Dermis microvascular lymphatic vessel endothelial cell (primary cell): ENCODE measurements around the gene QDPR. TPM values are rescaled to one million over a fixed set of nuclear protein-coding genes. Genes with fewer than 3 reads are reported as not detected.

Experiments used
- DNase-seq, 2 donors: peaks; one replicate each; pipeline versions ENCODE4 v3.0.0 to v3.0.0-alpha.2; 2010; ENCODE audit warnings: low read depth in 2 of 2
- total RNA-seq: library from RNA; depleted of rRNA; stranded (reverse); fragments of >200 nt; gene quantifications from 2 replicates; pipeline ENCODE4 v1.2.1, GENCODE V29; 2014

Gene QDPR
- total RNA-seq, 1 donor from 2014 or later, result 11.0 TPM

DNA sequence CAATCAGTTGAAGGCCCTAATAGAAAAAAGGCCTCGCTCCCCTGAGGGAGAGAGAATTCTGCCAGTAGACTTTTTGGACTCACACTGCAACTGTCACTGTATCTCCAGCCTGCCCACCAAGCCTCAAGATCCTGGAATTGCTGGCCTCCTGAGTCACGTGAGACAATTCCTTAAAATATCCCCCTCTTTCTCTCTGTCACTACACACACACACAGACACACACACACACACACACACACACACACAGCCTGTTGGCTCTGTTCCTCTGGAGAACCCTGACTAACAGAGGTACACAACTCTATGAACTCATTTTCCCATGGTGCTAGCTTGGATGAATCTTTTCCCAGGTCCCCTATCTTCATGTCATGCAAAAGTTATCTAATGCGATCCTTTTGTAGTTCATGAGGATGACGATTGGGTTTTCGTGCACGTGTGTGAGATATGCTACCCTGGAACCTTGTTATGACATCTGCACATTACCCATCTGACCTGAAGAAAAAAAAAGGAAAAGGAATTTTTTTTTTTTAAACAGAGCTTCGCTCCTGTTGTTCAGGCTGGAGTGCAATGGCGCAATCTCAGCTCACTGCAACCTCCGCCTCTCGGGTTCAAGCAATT lies 16.8 kb upstream of the QDPR start:
- no peak for DNase-seq

DNA sequence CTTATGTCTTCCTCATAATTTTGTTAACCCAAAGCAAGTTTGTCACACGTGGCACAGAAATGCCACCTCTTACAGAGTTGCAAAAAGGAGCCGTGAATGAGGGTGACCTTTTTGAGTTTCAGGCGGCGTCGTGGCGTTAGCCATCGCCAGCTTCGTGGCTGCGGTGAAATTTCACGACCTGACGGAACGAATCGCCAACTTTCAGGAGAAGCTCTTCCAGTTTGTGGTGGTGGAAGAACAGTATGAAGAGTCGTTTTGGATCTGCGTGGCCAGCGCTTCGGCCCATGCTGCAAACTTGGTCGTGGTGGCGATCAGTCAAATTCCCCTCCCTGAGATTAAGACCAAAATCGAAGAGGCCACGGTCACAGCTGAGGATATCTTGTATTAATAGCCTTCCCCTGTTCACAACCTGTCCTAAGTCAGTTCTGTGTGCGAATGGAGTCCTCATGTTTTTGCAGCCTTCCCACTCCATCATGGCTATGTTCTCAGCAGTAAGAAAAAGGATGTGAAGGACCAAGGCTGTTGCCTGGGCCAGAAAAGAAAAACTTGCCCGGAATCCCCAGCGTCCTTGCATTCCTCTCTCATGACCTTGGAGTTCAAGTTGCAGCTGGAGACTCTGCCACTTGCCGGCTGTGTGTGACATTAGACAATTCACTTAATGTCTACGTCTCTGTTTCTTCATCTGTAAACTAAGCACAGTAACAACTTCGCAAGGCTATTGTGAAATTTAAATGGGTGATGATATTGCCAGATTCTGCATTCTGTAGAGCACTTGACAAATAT lies 15.0 kb upstream of the QDPR start:
- no peak for DNase-seq

DNA sequence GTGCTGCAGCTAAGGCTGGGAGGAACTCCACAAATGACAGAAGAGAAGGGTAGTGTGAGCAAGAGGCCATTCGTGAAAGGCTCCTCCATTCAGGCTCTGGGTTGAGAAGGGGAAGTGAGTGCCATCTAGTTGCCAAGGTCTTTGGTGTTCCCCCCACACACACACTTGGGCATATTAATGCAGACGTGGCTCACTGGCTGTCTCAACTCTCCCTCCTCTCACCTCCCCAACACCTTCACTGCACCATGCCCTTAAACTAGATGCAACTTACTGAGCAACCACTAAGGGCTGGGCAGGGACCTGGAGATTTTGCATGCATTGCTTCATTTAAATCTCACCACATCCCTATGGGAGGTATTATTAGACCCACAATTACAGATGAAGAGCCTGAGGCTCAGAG lies 11.8 kb upstream of the QDPR start:
- DNase-seq, result no peak

DNA sequence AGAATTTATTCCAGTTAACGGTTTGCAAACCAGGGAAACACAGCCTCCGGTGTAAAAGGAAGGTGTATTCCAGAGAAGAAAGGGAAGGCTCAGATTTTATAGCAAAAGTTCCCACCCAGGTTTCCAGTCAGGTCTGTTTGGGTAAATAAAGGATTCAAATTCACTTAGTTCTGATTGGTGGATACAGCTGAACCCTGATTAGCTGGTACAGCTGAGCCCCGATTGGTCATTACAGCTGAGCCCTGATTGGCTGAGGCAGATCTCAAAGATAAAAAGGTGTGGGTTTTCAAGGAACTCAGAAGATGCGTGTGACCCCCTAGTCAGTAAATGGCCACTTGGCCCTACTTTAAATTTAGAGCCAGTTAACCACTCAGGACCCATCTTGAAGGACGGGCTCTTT lies 9.7 kb upstream of the QDPR start:
- DNase-seq, result no peak

DNA sequence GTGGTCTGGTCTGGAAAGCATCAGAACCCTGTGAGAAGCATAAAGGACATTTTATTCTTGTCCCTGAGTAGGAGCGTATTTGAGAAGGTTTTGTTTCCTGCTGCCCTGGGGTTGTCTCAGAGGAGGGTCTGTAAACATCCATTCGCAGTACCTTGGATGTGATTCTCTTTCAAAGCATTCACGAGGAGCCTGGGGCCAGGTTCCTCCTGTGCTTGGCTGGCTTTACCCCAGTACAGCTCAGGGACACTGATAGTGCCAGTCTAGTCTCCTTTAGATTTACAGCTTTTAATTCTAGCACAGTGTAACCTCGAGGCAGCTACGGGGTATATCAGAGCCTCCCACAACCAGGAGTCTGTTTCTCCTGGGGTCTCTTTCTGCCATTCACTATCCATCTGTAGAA lies 5.8 kb upstream of the QDPR start:
- no peak for DNase-seq

DNA sequence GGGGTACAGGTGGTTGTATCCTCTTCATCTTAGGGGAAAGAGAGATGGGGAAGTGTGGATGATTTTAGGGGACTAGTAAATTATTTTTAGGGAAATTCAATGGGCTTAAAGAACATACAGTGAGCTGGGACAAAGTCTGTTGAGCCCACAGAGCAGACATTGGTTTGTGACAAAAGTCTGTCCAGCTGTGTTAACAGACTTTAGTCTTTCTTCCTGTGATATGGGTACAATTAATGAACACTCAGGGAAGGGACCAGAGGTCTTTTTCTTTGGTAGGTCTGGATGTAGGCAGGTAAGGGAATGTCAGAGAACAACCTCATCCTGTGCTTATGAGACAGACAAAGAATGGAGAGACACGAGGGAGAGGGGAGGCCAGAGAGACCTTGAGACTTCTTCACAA lies 5.1 kb upstream of the QDPR start:
- no peak for DNase-seq

DNA sequence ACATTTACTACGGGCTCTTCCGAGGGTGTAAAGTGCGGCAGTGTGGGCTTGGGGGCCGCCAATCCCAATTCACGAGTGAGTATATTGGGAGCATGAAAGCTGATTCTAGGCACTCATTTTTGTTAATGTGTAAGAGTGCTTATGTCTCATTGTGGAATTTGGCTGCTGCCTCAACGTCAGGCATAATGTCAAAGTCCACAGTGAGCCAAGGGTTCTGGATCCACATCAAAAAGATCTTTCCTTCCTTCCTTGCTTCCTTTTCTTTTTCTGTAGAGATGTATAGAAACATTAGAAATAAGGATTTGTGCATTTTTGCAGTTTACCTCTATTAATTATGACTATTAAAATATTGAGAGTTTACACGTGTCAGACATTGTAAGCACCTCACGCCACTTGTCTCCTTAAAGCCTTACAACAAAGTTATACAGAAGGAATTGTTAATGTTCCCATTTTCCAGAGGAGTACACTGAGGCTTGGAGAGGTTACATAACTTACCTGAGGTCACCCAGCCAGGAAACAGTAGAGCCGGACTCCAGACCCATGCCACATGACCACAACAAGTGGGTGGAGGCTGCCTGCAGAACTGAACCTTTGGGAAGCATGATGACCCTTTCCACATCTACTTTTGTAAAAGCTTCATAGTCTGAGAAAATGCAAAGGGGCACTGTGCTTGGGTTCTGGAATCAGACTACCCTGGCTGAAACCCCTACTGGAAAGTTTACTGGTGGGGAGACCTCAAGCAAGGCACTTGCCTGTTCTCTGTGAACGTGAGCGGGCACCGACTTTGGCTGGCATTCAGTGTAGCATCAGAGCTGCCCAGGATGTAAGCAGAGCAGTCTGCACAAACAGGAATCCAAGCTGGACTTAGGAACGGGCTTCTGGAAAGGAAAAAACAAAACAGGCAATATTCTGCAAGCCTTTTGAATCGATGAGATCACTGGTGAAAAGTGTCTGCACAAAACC lies 3.8 kb upstream of the QDPR start:
- DNase-seq, result peak in 1 of 2 donors; percentile 5

DNA sequence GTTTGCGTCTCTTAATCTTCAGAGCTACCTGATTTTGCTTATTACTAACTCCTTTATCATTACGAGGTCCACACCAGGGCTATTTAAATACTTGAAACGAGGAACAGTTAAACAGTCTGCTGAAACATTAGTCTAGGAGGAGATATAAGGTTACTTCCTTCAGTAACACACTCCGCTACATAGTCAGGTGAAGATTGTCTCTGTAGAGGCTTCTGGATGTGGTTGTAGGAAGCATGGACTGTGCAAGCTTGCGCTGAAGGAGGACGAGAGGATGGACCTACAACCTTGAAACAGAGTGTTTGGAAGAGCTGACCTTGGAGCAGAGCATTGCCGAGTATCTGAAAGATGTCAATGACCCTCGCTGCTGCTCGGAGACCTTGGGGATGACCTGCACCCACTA lies 3.0 kb upstream of the QDPR start, which contains the start of gene CLRN2:
Gene CLRN2, plus strand, starts transcription at position 301 of the 400 bp plus-strand sequence. CDS start 102 bp downstream, outside the sequence.
- DNase-seq, result no peak

DNA sequence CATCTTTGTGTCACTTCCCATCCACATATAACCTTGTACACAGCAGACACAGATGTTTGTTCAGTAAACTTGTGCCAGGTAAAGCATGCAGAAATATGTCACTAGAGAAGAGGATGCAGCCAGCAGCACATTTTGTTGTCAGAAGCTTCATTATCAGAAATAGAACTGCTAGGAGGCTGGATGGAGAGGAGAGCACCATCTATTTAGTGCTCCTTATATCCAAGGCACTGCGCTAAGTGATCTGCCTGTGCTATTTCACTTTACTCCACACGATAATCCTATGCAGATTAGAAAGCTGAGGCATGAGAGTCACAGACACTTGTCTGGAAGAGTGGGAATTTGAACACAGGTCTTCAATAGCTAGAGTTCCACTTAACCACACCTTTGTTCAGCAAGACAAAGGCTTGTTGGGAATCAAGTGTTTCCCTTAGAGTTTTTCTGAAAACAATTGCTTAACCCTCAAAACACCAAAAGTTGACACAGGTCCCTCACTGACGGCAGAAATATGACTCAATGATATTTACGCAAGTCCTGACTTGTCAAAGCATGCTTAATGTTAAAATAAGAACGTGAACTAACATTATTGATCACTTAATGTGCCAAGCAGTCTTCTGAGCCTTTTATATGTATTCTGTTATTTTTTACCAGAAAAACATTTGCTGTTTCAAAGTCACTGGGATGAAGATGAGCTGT lies 1.2 kb upstream of the QDPR start:
- no peak for DNase-seq

DNA sequence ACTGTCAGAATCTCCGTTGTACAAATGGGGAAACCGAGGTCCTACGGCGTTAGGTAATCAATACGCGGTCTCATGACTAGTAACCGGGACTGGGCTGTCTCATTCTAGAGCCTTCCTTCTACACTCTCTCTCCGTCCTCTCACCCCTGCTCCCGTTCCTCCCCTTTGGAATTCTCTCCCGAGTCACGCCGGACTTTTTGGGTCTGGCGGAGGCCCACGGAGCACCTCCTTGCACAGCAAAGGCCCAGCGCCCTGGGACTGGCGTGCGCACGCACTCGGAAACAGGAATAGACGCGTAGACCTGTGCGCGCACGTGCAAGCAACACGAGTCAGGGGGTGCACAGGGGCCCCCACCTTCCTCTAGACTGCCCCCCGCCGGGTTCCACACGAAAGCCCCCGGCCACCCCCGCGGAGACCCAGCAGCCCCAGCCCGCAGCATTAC lies 361 bp downstream of the QDPR start:
- peak in 1 of 2 donors; percentile 54 for DNase-seq

DNA sequence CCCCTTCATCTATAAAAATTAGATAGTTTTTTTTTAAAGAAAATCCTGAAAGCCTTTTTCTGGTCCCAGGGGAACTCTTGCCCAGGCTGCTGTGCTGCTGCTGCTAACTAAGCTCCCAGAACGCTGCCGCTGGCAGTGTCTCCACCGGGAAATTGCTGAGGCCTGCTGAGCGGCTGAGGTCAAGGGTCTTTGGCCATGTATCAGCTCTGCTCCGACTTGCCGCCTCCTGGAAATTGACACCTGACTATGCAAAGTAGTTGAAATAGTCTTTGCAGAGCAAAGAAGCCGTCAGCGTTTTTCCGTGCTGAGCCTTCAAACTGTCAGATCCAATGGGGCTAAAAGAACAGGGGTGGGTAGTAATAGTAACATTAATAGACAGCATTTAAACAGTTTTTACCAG lies 839 bp downstream of the QDPR start:
- peak; percentile 30 to 55 for DNase-seq

DNA sequence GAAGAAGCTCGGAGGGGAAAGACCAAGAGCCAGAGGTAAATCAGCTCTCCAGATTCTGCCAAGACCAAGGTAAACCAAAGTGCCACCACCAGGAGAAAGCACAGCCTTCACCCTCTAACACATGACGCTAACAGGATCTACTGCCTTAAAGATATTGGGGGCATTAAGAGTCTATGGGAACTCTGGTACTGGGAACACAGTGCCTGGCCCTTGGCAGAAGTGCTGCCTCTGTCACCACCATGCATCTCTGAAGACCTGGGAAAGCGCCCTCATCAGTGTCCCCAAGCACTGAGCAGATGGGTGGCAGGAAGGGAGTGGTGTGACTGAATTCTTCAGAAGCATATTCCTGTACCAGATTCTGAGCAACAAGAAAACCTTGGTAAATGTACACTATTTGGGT lies 1.3 kb downstream of the QDPR start:
- DNase-seq, result no peak

DNA sequence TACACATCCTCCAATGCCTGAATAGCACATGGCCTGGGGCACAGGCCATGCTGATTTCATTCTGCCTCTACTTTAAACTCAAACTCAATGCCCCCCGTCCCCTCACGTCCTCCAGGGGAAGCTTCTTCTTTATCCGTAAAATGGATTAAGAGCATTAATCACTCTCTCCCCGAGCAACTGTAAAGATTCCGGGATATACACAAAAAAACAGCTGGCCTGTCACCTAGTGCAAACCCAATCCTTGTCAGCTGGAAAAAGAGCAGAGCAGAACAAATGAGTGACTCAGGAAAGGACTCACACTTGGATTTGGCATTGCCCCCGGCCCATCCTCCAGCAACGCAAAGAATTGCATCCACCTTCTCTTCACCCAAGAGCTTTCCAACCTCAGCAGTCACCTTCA lies 7.8 kb downstream of the QDPR start:
- DNase-seq, result no peak

DNA sequence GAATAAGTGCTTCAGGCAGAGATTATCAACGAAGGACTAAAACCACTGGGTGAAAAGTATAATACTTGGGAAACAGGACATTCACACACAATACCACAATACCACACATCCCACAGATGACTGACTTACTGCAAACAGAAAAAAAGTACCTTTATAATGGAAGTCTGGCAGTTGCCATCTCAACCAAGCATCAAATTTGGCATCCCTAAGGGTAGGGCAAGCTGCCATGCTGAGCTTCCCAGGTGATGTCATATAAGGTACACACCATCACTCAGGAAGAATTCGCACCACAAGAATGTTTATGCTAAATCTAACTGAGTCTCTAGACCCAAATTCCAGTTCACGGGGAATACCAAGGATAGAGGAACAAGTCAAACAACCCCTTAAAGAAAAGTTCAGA lies 9.1 kb downstream of the QDPR start:
- DNase-seq, result no peak

DNA sequence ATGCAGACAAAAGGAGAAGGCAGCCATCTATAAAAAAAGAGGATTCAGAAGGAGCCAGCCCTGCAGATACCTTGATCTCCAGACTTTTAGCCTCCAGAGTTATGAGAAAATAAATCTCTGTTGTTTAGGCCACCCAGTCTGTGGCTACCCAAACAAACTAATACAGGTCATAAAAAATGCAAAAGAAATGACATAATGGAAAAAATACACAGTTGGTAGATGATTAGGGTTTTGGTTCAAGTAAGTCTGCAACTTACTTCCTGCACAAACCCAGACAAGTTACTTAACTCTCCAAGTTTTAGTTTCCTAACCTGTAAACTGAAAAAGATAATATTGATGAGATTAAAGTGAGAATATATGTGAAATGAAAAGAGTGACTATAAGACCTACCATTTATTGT lies 11.3 kb downstream of the QDPR start:
- no peak for DNase-seq

DNA sequence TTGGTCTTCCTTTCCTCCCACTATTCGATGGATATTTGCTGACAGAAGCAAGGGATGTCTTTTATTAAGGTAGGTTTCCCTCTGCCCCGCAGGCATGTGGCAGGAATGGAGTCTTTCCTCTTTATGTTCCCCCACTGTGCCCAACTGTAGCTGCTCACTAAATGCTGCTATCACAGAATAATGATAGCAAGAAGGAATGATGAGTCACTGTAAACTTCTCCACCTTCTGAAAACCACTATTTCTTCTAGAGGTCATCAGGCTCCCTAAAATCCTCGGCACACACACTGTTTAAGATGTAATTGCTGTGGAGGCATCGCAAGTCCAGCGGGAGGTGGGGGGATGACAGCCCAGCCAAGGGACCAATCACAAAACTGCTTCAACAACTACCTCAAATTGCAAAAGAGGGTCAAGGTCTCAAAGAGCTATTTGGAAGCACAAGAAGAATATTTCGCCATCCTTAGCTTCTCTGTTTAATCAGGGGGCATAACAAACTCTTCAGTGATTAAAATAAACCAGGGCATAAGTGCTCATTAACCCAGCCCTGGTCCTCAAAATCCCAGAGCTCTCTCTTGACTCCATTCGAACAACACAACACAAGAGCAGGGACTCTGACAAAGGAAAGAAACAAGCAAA lies 13.9 kb downstream of the QDPR start:
- DNase-seq, result no peak

DNA sequence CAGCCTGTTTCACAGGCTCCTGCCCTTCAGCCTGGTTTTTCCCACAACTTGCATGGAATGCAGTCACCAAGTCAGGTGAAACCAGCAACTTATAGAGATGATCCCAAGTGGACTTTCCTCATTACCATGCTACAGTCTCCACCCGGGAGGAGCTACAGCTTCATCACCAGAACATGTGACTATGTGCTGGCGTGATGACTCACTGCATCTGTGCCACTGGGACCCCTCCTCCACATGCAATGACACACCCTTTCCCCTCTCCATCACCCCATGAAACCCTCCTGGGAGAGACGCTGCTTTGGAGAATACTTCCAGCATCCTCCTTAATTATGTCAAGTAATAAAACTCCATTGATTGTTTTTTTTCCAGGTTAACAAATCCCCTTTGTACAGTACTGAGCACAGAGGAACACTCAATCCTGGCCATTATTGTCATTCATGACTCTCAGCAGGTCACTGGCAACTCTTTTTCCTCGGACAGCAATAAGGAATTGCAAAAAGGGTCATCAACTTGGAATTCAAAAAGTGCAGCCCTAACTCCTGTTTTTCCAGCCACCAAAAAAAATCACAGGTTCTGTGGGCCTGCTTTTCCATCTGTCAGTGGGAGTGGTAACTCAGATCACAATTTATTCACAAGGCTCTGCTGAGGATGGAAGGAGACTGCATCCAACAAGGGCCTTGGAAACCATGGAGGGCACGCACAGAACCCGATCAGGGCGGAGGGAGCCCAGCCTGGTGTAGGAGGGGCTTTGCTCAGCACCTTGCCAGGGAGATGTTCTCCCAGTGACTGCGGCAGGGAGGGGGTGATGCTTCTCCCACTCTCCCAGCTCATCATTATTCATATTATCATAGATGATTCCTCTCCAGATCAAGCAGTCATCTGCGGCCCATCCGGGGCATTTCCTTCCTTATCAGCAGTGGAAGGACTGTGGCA lies 17.4 kb downstream of the QDPR start:
- DNase-seq, result peak in 1 of 2 donors; percentile 60

DNA sequence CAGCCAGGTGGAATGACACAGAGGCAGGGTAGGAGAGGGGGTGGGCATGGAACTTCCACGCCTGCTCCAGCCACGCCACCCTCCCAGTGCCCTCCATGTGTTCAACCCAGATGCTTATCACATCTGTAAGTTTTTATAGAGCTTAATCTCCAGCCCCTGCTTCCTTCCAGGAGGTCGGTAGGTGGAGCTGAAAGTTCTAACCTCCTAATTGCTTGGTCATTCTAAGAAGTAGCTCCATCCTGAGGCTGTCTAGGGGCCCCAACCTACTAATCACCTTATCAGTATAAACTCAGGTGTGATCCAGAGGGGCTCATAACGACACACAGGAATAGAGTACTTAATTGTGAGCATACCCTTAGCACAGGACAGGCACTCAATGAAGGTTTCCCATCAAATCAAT lies 18.3 kb downstream of the QDPR start:
- DNase-seq, result no peak

DNA sequence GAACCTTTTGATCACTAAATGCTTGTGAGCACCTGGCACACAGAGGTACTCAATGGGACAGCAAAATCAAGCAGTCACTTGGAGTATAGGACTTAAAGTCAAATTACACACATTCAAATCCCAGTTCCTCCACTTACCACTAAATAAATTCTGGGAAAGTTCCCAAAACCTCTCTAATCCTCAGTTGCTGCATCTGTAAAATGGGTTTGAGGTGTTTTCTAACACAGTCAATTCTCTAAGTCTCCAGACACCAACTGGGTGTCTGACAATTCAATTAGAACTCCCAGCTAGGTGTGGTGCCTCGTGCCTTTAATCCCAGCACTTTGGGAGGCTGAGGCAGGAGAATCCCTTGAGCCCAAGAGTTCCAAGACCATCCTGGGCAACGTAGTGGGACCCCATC lies 19.0 kb downstream of the QDPR start:
- no peak for DNase-seq
